Spinal cord (tissue), 10 donors: ENCODE measurements around the gene KIF25. TPM values are rescaled to one million over a fixed set of nuclear protein-coding genes. Genes with fewer than 3 reads are reported as not detected.
A peak's percentile ranks its signal among the peaks of the same experiment; 100 is the strongest.

Source experiments
- DNase-seq, 6 donors: peaks; one replicate each; pipeline versions ENCODE4 v3.0.0 to v3.0.0-alpha.2; 2013 to 2015; ENCODE audit warnings: low spot score in 6 of 6, low read depth in 4 of 6
- H3K27ac ChIP-seq: one replicate; pipeline ENCODE4 v1.5.1; 2013; ENCODE audit warnings: low read depth, low read length, control low read depth
- H3K27me3 ChIP-seq: one replicate; pipeline ENCODE4 v1.6.1; 2013; ENCODE audit warnings: low read length; ENCODE audit not compliant: control insufficient read depth, insufficient read depth
- H3K36me3 ChIP-seq: one replicate; pipeline ENCODE4 v1.6.1; 2013; ENCODE audit warnings: low read length; ENCODE audit not compliant: control insufficient read depth, insufficient read depth
- H3K4me1 ChIP-seq: one replicate; pipeline ENCODE4 v1.6.1; 2013; ENCODE audit warnings: low read length; ENCODE audit not compliant: control insufficient read depth, insufficient read depth
- H3K4me3 ChIP-seq: one replicate; pipeline ENCODE4 v1.5.1; 2013; ENCODE audit warnings: low read depth, low read length, control low read depth
- H3K9me3 ChIP-seq: one replicate; pipeline ENCODE4 v1.6.1; 2013; ENCODE audit warnings: low read length; ENCODE audit not compliant: control insufficient read depth, insufficient read depth
- WGBS: methylation state at CpG from one replicate; pipeline ENCODE4 v1.1.5; 2013; ENCODE audit warnings: missing lambda C conversion rate; ENCODE audit not compliant: insufficient coverage; 5-methylcytosine and 5-hydroxymethylcytosine counted together
- polyA plus RNA-seq, 2 donors: library from polyadenylated mRNA; unstranded; fragments of 120-200 nt; gene quantifications; one replicate each; pipeline ENCODE4 v1.2.1, GENCODE V29; 2013; ENCODE audit not compliant: insufficient read length in 2 of 2
- total RNA-seq, 2 donors: library from RNA; depleted of rRNA in 1 of 2; stranded (reverse); fragments of 120-200 nt in 1 of 2; fragments of >200 nt in 1 of 2; gene quantifications; one replicate each; pipeline versions ENCODE4 v1.2.3 to v1.2.4, GENCODE V29; 2013 to 2014
- donor health status: healthy.

Gene KIF25
- total and polyA plus RNA-seq, 4 donors, result 1.2 to 3.0 (median 2.2) TPM; not detected in 1

- Histone ChIP-seq H3K27ac (no peak overlapping the region), H3K4me3 (no peak overlapping the region), H3K4me1 (peaks cover 16% of the 10 kb centered on the region), H3K9me3 (no peaks in the 10 kb centered on the region), H3K36me3 (peaks cover 3% of the 10 kb centered on the region), H3K27me3 (no peaks in the 10 kb centered on the region)
- WGBS, result 82% methylated on average over 14 of the region's 14 CpGs
- no peak for DNase-seq
These were observed 60.4 kb downstream of the KIF25 start for GRCh38 chr6:168057836-168058235.

DNA sequence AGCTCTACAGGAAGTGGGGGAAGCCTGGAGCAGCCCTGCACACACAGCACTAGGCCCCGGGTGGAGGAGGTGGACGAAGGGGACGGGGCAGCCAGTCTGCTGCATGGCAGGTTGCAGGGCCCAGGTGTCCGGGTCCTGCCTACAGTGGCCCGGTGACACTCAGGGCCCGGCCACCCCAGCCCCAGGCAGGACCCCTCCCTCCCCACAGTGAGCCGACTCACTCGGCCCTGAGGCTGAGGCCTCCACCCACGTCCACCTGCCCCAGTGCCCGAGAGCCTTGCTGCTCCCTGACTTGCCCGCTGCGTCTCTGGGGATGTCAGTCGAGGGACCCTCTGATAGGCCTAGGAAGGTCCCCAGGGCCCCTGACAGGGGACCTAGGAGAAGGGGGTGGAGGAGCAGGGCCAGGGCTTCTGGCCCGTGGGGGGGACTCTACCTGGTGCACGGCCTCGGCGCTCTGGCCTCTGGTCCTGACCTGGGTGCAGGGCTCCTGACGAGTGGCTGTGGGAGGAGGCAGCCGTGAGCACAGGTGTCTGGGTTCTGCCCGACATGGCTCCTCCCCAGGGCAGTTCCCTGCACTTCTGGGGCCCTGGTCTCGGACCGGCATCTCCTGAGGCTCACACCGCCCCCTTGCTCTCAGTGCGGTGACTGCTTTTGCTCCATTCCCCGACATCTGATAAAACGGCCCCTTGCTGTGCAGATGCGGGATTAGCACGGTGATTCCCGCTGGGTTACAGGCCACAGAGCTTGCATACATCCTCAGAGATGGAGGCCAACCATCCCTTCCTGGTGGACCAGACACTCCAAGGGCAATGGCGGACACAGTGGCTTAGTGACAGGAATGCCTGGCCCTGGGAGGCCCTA, 61.5 kb downstream of the KIF25 start:
- Histone ChIP-seq H3K36me3 (peaks cover 3% of the 10 kb centered on the region), H3K4me1 (peaks cover 20% of the 10 kb centered on the region), H3K27me3 (no peaks in the 10 kb centered on the region), H3K27ac (no peak overlapping the region), H3K4me3 (no peak overlapping the region), H3K9me3 (no peaks in the 10 kb centered on the region)
- WGBS, result 89% methylated on average over 30 of the region's 30 CpGs
- DNase-seq, result no peak

GRCh38 chr6:168060521-168060931, 63.1 kb downstream of the KIF25 start:
- peaks cover 13% of the 10 kb centered on the region for H3K4me1 ChIP-seq
- H3K4me3 ChIP-seq, result no peak overlapping the region
- no peak overlapping the region for H3K27ac ChIP-seq
- H3K9me3 ChIP-seq, result no peaks in the 10 kb centered on the region
- peaks cover 3% of the 10 kb centered on the region for H3K36me3 ChIP-seq
- peak in 4 of 6 donors; percentile 13 to 90 (median 27) for DNase-seq
- 56% methylated on average over 12 of the region's 12 CpGs for WGBS
- no peaks in the 10 kb centered on the region for H3K27me3 ChIP-seq

DNA sequence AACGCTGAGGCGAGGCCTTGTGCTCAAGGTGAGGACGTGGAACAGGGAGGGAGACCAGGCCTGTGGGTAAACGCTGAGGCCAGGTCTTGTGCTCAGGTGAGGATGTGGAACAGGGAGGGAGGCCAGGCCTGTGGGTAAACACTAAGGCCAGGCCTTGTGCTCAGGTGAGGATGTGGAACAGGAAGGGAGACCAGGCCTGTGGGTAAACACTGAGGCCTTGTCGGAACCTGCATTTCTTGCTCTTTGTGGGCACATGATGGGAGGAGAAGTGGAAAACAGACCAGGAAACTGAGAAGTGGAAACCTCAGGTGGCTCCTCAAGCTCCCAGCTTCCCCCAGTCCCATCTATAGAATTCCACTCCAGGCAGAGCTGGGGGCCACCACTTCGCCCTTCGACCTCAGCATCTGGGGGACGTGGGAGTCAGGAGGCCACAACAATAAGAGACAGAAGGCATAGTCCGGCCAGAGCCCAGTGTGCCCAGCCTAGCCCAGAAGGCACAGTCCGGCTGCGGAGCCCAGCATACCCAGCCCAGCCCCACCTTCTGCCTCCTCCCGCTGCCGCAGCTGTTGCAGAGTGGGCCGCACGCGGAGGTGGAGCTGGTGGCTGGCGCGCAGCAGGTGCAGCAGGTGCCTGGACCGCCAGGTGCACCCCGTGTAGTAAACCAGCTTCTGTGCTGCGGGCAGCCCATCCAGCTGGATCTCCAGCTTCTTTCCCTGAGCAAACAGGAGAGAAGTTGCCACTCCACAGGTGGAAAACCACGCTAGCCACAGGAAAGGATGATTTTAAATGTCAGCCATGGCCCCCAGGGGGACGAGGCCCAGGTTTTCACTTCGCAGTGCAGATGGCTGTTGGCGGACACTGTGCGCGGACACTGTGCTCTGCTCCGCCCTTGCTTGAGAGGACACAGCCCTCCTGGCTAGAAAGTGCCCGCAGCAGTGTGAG, 64.1 kb downstream of the KIF25 start:
- Histone ChIP-seq H3K27ac (no peak overlapping the region), H3K27me3 (no peaks in the 10 kb centered on the region), H3K4me3 (no peak overlapping the region), H3K36me3 (peaks cover 3% of the 10 kb centered on the region), H3K9me3 (no peaks in the 10 kb centered on the region), H3K4me1 (peaks cover 13% of the 10 kb centered on the region)
- WGBS, result 92% methylated on average over 27 of the region's 29 CpGs
- DNase-seq, result no peak

- 84% methylated on average over 30 of the region's 31 CpGs for WGBS
- H3K27ac ChIP-seq, result no peak overlapping the region
These were observed 65.1 kb downstream of the KIF25 start for GRCh38 chr6:168062346-168063289.

GRCh38 chr6:168063431-168063830, 66.0 kb downstream of the KIF25 start:
- no peak overlapping the region for H3K27ac ChIP-seq
- H3K9me3 ChIP-seq, result no peaks in the 10 kb centered on the region
- H3K36me3 ChIP-seq, result no peaks in the 10 kb centered on the region
- WGBS, result 89% methylated on average over 13 of the region's 13 CpGs
- H3K4me1 ChIP-seq, result peaks cover 13% of the 10 kb centered on the region
- H3K4me3 ChIP-seq, result no peak overlapping the region
- no peak for DNase-seq
- H3K27me3 ChIP-seq, result no peaks in the 10 kb centered on the region

More at GRCh38 chr6:168062346-168063289, 65.1 kb downstream of the KIF25 start:
- Histone ChIP-seq H3K9me3 (no peaks in the 10 kb centered on the region), H3K27me3 (no peaks in the 10 kb centered on the region), H3K4me3 (no peak overlapping the region), H3K36me3 (no peaks in the 10 kb centered on the region), H3K4me1 (peaks cover 13% of the 10 kb centered on the region)
- no peak for DNase-seq

DNA sequence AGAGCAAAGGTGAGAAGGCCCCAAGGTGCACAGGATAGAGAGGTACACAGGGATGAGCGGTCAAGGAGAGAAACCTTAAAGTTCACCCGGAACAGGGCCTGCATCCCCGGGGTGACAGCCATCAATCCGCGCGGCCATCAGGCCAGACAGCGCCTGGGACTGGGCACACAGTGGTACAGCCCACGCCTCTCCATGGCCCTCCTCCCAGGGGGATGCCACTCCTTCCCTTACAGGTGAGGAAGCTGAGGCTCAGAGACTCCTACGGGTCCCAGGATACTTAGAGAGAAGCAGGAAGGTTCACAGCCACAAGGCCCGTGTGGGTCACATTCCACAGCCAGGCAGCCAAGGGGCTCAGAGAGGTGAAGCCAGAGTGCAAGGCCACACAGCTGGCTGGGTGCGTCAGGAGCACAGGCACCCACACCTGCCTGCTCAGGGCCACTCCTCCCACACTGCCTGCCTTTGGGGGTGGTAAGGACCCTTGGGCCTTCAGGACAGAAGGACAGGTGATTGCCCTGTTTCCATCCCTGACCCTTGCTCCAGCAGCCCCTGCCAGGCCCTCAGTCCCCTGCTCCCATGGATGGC, 66.8 kb downstream of the KIF25 start:
- H3K27ac ChIP-seq, result no peak overlapping the region
- H3K4me1 ChIP-seq, result peaks cover 13% of the 10 kb centered on the region
- H3K4me3 ChIP-seq, result no peak overlapping the region
- no peaks in the 10 kb centered on the region for H3K9me3 ChIP-seq
- no peaks in the 10 kb centered on the region for H3K36me3 ChIP-seq
- no peak for DNase-seq
- 93% methylated on average over 10 of the region's 11 CpGs for WGBS
- no peaks in the 10 kb centered on the region for H3K27me3 ChIP-seq

DNA sequence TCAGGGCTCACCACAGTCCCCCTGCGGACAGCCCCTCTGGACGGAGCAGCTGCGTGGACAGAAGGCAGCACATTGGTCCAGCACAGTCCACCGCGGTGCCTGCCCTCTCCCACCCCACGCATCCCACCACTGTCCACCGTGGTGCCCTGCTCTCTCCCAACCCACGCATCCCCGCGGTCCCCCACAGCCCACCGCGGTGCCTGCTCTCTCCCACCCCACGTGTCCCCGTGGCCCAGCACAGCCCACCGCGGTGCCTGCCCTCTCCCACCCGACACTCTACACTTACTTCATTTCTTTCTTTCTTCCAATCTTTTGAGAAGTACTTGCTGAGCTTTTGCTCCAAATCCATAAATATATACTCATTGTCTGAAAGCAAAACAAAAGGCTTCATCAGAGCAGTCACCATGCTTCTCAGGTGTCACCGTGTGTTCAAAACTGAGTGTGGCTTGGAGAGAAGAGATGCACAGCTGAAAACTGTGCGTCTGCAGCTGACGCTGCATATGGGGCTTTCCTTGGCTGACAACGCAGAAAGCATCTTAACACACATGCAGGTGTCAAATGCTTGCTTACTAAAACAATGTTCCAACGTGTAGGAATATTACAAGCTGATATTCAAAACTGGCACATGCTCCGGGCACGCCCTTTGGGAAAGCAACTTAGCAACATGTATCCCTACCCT, 69.7 kb downstream of the KIF25 start:
- H3K27ac ChIP-seq, result no peak overlapping the region
- peak in 2 of 6 donors; percentile 27 to 71 for DNase-seq
- no peaks in the 10 kb centered on the region for H3K9me3 ChIP-seq
- no peaks in the 10 kb centered on the region for H3K36me3 ChIP-seq
- H3K4me3 ChIP-seq, result no peak overlapping the region
- peaks cover 4% of the 10 kb centered on the region for H3K4me1 ChIP-seq
- 91% methylated on average over 21 of the region's 24 CpGs for WGBS
- no peaks in the 10 kb centered on the region for H3K27me3 ChIP-seq
